Ramos (cell line): ENCODE data around the gene ANGPTL4.
"Not testable (repeated sequence)": the region's sequence is repeated elsewhere in the genome, so short reads cannot be mapped to it uniquely, and the experiment has no call there.

Source experiments
- in situ Hi-C: fragments of 300-500 bp; cut with MboI; formaldehyde crosslinking; loops from one replicate; pipeline ENCODE4 v1.14.3; 2022; ENCODE audit warnings: low sequenced_read_pairs; ENCODE audit not compliant: unreplicated experiment

Gene ANGPTL4

GRCh38 chr19:8357007-8357521 is 6.9 kb upstream of the ANGPTL4 start:
- in situ Hi-C loops = loop anchor here (10.0 kb wide), 1 partner anchor 218 kb away; the partner anchor contains the start of gene MYO1F

GRCh38 chr19:8358948-8359347 is 5.0 kb upstream of the ANGPTL4 start:
- in situ Hi-C loops = loop anchor here (10.0 kb wide), 1 partner anchor 216 kb away; the partner anchor contains the start of gene MYO1F

DNA sequence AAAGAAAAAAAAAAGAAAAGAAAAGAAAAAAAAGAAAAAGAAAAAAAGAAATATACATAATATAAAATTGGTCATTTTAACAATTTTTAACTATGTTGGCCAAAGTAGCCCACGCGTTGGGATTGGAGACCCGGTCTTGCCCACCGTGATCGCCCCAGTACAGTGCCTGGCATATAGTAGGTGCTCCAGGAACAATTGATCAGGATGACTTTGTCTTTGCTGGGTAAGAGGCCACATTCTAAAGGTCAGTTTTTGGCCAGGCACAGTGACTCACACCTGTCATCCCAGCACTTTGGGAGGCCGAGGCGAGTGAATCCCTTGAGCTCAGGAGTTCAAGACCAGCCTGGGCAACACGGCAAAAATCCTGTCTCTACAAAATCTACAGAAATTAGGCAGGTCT is 3.8 kb upstream of the ANGPTL4 start:
- in situ Hi-C loops = no loop called here

GRCh38 chr19:8361921-8362793 is 1.8 kb upstream of the ANGPTL4 start:
- in situ Hi-C loops = no loop called here

GRCh38 chr19:8366121-8366581 is 2.2 kb downstream of the ANGPTL4 start:
- in situ Hi-C loops = no loop called here

- in situ Hi-C loops = no loop called here
Observed at GRCh38 chr19:8366961-8367326, 3.0 kb downstream of the ANGPTL4 start.

GRCh38 chr19:8367327-8368001 is 3.5 kb downstream of the ANGPTL4 start:
- in situ Hi-C loops = no loop called here

GRCh38 chr19:8370176-8371010 is 6.4 kb downstream of the ANGPTL4 start:
- in situ Hi-C loops = no loop called here

- in situ Hi-C loops = no loop called here
Observed at GRCh38 chr19:8371011-8371804, 7.3 kb downstream of the ANGPTL4 start.

- in situ Hi-C loops = no loop called here
Observed at GRCh38 chr19:8373867-8374813, 10.2 kb downstream of the ANGPTL4 start.

- in situ Hi-C loops = not testable (repeated sequence)
Observed at GRCh38 chr19:8375766-8376165, 11.8 kb downstream of the ANGPTL4 start.

- in situ Hi-C loops = not testable (repeated sequence)
Observed at GRCh38 chr19:8376373-8376974, 12.5 kb downstream of the ANGPTL4 start.

DNA sequence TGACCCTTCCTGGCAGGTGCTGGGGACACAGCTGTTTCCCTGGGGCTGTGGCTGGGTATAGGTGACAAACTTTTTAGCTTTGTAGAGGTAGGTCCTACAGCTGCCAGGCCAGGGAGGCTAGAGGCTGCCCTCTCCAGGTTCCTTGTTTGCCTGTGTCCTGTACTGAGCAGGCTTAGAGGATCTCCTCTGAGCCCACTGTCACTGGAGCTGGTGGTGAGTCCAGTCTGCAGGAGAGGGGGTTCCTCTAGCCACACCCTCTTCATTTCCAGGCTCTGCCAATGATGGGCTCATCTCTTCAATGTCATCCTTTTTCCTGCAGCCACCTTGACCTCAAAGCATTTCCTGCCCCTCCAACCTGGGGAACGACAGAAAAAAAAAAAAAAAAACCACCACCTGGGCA is 13.6 kb downstream of the ANGPTL4 start:
- in situ Hi-C loops = no loop called here

- in situ Hi-C loops = not testable (repeated sequence)
Observed at GRCh38 chr19:8379156-8379891, 15.4 kb downstream of the ANGPTL4 start.

GRCh38 chr19:8384569-8384968 is 20.6 kb downstream of the ANGPTL4 start:
- in situ Hi-C loops = not testable (repeated sequence)

- in situ Hi-C loops = not testable (repeated sequence)
Observed at GRCh38 chr19:8385103-8385502, 21.1 kb downstream of the ANGPTL4 start.

DNA sequence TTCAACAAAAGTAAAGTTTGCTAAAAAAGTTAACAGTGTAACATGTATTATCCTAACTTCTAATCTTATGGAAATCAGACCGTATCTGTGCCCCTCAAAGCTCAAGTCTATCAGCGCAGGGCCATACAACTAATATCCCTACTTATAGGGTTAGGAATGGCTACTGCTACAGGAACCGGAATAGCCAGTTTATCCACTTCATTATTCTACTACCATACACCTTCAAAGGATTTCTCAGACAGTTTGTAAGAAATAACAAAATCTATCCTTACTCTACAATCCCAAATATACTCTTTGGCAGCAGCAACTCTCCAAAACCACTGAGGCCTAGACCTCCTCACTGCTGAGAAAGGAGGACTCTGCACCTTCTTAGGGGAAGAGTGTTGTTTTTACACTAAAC is 21.6 kb downstream of the ANGPTL4 start:
- in situ Hi-C loops = not testable (repeated sequence)
